IPS-18c (cell line): ENCODE data around the gene PDLIM1.

Source experiments
- H3K4me3 ChIP-seq: 2 replicates; pipeline ENCODE4 v1.7.0; 2013; ENCODE audit warnings: low read depth, mild to moderate bottlenecking, low read length, moderate library complexity; ENCODE audit not compliant: insufficient read depth
- H3K9me3 ChIP-seq: one replicate; pipeline ENCODE4 v1.6.1; 2013; ENCODE audit warnings: mild to moderate bottlenecking, low read length, moderate library complexity; ENCODE audit not compliant: control insufficient read depth, insufficient read depth

Gene PDLIM1

GRCh38 chr10:95290461-95291364, at the start of gene PDLIM1:
Gene PDLIM1, minus strand, starts transcription at chr10:95291003. Its CDS starts 88 bp downstream, at chr10:95290915.
- H3K9me3 ChIP-seq = no peaks in the 10 kb centered on the region
- peak within 1 kb of the TSS; percentile 90 for H3K4me3 ChIP-seq

- no peaks in the 10 kb centered on the region for H3K9me3 ChIP-seq
- H3K4me3 ChIP-seq = no peak overlapping the region
These were observed 49.1 kb upstream of the PDLIM1 start for GRCh38 chr10:95339863-95340262.

GRCh38 chr10:95337423-95338160, 46.8 kb upstream of the PDLIM1 start:
- no peak overlapping the region for H3K4me3 ChIP-seq
- H3K9me3 ChIP-seq = no peaks in the 10 kb centered on the region

- Histone ChIP-seq H3K9me3 (no peaks in the 10 kb centered on the region), H3K4me3 (no peak overlapping the region)
These were observed 45.9 kb upstream of the PDLIM1 start for GRCh38 chr10:95336702-95337101.

GRCh38 chr10:95335933-95336699, 45.3 kb upstream of the PDLIM1 start:
- no peaks in the 10 kb centered on the region for H3K9me3 ChIP-seq
- no peak overlapping the region for H3K4me3 ChIP-seq

GRCh38 chr10:95334805-95335144, 44.0 kb upstream of the PDLIM1 start:
- no peaks in the 10 kb centered on the region for H3K9me3 ChIP-seq
- H3K4me3 ChIP-seq = no peak overlapping the region

- no peak overlapping the region for H3K4me3 ChIP-seq
- no peaks in the 10 kb centered on the region for H3K9me3 ChIP-seq
These were observed 43.4 kb upstream of the PDLIM1 start for GRCh38 chr10:95333997-95334804.

- Histone ChIP-seq H3K4me3 (no peak overlapping the region), H3K9me3 (no peaks in the 10 kb centered on the region)
These were observed 42.0 kb upstream of the PDLIM1 start for GRCh38 chr10:95332666-95333249.

- Histone ChIP-seq H3K9me3 (no peaks in the 10 kb centered on the region), H3K4me3 (no peak overlapping the region)
These were observed 40.9 kb upstream of the PDLIM1 start for GRCh38 chr10:95331596-95332130.

GRCh38 chr10:95330966-95331453, 40.2 kb upstream of the PDLIM1 start:
- Histone ChIP-seq H3K9me3 (no peaks in the 10 kb centered on the region), H3K4me3 (no peak overlapping the region)

- Histone ChIP-seq H3K9me3 (no peaks in the 10 kb centered on the region), H3K4me3 (no peak overlapping the region)
These were observed 38.5 kb upstream of the PDLIM1 start for GRCh38 chr10:95329296-95329695.

GRCh38 chr10:95328013-95328412, 37.2 kb upstream of the PDLIM1 start:
- no peak overlapping the region for H3K4me3 ChIP-seq
- H3K9me3 ChIP-seq = no peaks in the 10 kb centered on the region

GRCh38 chr10:95327367-95327766, 36.6 kb upstream of the PDLIM1 start:
- Histone ChIP-seq H3K9me3 (no peaks in the 10 kb centered on the region), H3K4me3 (no peak overlapping the region)

GRCh38 chr10:95326396-95326795, 35.6 kb upstream of the PDLIM1 start:
- no peaks in the 10 kb centered on the region for H3K9me3 ChIP-seq
- H3K4me3 ChIP-seq = no peak overlapping the region

GRCh38 chr10:95325863-95326262, 35.1 kb upstream of the PDLIM1 start:
- no peak overlapping the region for H3K4me3 ChIP-seq
- no peaks in the 10 kb centered on the region for H3K9me3 ChIP-seq
